ENCODE results near the gene XPO5. TPM values are rescaled to one million over a fixed set of nuclear protein-coding genes. Genes with fewer than 3 reads are reported as not detected.

Gene XPO5
- total and polyA plus RNA-seq, 9 of the 15 experiments (the other 6 are each of a cell fraction or from before 2014, with no cell fraction given), result 36.0 to 170 (median 99.1) TPM

DNA sequence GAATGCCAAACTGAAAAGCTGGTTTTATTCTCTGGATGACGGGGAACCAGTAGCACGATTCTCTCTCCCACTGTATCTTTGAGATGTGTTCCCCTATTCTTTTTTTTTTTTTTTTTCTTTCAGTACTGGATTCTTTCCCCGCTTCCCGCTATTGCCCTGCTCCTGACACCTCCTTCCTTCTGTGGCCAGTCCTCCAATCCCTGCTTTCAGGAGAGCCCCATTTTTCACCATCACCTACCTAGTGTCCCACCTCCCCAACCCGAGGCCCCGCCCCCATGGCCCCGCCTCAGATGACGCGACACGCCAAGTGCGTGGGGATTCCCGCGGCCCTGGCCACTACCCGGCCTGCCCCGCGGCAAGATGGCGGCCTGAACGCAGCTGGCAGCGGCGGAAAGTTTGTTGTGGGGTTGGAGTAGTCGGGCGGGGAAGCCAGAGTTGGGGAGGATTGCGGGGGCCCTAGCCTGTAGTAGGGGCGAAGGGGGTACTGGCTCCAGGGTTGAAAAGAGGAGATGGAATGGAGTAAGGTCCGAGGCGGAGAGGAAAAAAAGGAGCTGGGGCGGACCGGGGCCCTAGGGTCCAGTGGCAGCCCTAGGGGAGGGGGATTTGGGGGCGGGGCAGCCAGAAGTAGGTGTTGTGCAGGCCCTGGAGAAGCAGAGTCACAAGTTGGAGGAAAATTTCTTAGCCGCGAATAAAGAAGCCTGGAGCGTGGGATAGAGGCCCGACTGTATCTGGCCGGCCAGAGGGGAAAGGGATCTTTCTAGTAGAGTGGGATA is 98.4 kb downstream of the XPO5 start, which contains the start of gene TJAP1 (continued):
- no peak for TF ChIP-seq ZSCAN32 (CRISPR knock-in tag; IDR thresholded peaks at IDR 0.05)
- TF ChIP-seq CLOCK (CRISPR knock-in tag; IDR thresholded peaks at IDR 0.05; ENCODE audit: borderline replicate concordance), result no peak
- TF ChIP-seq ZFP1 (CRISPR knock-in tag; IDR thresholded peaks at IDR 0.05), result no peak
- TF ChIP-seq, protein P1, sequence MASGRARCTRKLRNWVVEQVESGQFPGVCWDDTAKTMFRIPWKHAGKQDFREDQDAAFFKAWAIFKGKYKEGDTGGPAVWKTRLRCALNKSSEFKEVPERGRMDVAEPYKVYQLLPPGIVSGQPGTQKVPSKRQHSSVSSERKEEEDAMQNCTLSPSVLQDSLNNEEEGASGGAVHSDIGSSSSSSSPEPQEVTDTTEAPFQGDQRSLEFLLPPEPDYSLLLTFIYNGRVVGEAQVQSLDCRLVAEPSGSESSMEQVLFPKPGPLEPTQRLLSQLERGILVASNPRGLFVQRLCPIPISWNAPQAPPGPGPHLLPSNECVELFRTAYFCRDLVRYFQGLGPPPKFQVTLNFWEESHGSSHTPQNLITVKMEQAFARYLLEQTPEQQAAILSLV (tag; IDR thresholded peaks at IDR 0.05), result no peak
- TF ChIP-seq VEZF1 (CRISPR knock-in tag; IDR thresholded peaks at IDR 0.05), result peak; percentile 73
- no peak for TF ChIP-seq SREBF1 (IDR thresholded peaks at IDR 0.05; ENCODE audit: borderline replicate concordance, low read depth, low read length)
- TF ChIP-seq NEUROD1 (IDR thresholded peaks at IDR 0.05; ENCODE audit: borderline replicate concordance, low read depth, low read length, partially characterized antibody), result no peak
- no peak for TF ChIP-seq ZBTB1 (CRISPR knock-in tag; IDR thresholded peaks at IDR 0.05; ENCODE audit: borderline replicate concordance, low read depth)
- TF ChIP-seq POLR2B (IDR thresholded peaks at IDR 0.05; ENCODE audit: low read depth, partially characterized antibody), result peak; percentile 94
- TF ChIP-seq E2F5 (CRISPR knock-in tag; IDR thresholded peaks at IDR 0.05), result no peak
- no peak for TF ChIP-seq ZBTB8A (IDR thresholded peaks at IDR 0.05; ENCODE audit: partially characterized antibody)
- no peak; the same call in 1 of the 2 replicates for TF ChIP-seq KAT7 (CRISPR knock-in tag; IDR thresholded peaks at IDR 0.05; ENCODE audit: borderline replicate concordance)
- no peak for TF ChIP-seq XRCC4 (IDR thresholded peaks at IDR 0.05; ENCODE audit: extremely low read depth, insufficient read depth, insufficient read length)
- peak; percentile 95 for TF ChIP-seq POLR2A (conservative IDR thresholded peaks at IDR 0.05)
- TF ChIP-seq, protein P2, sequence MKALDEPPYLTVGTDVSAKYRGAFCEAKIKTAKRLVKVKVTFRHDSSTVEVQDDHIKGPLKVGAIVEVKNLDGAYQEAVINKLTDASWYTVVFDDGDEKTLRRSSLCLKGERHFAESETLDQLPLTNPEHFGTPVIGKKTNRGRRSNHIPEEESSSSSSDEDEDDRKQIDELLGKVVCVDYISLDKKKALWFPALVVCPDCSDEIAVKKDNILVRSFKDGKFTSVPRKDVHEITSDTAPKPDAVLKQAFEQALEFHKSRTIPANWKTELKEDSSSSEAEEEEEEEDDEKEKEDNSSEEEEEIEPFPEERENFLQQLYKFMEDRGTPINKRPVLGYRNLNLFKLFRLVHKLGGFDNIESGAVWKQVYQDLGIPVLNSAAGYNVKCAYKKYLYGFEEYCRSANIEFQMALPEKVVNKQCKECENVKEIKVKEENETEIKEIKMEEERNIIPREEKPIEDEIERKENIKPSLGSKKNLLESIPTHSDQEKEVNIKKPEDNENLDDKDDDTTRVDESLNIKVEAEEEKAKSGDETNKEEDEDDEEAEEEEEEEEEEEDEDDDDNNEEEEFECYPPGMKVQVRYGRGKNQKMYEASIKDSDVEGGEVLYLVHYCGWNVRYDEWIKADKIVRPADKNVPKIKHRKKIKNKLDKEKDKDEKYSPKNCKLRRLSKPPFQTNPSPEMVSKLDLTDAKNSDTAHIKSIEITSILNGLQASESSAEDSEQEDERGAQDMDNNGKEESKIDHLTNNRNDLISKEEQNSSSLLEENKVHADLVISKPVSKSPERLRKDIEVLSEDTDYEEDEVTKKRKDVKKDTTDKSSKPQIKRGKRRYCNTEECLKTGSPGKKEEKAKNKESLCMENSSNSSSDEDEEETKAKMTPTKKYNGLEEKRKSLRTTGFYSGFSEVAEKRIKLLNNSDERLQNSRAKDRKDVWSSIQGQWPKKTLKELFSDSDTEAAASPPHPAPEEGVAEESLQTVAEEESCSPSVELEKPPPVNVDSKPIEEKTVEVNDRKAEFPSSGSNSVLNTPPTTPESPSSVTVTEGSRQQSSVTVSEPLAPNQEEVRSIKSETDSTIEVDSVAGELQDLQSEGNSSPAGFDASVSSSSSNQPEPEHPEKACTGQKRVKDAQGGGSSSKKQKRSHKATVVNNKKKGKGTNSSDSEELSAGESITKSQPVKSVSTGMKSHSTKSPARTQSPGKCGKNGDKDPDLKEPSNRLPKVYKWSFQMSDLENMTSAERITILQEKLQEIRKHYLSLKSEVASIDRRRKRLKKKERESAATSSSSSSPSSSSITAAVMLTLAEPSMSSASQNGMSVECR (CRISPR knock-in tag; IDR thresholded peaks at IDR 0.05), result no peak
- TF ChIP-seq ZNF3 (CRISPR knock-in tag; IDR thresholded peaks at IDR 0.05), result no peak
